Measurements from ENCODE around the gene AKR7A2.
A peak's percentile ranks its signal among the peaks of the same experiment; 100 is the strongest.
"Not testable (repeated sequence)": the region's sequence is repeated elsewhere in the genome, so short reads cannot be mapped to it uniquely, and the experiment has no call there.

Gene AKR7A2

GRCh38 chr1:19294638-19295037 lies 17.3 kb downstream of the AKR7A2 start:
- DNase-seq: no peak

- DNase-seq: no peak
Observed at GRCh38 chr1:19289244-19289643, 22.7 kb downstream of the AKR7A2 start.

GRCh38 chr1:19288324-19289241 lies 23.4 kb downstream of the AKR7A2 start, which contains the start of gene AKR7A3:
TSS of gene AKR7A3 (minus strand) at chr1:19288770. CDS start at chr1:19288709, 61 bp downstream.
- peak; percentile 58 for DNase-seq

- no peak for DNase-seq
Observed at GRCh38 chr1:19287436-19288185, 24.3 kb downstream of the AKR7A2 start.

GRCh38 chr1:19285807-19286206 lies 26.1 kb downstream of the AKR7A2 start:
- not testable (repeated sequence) for DNase-seq

- not testable (repeated sequence) for DNase-seq
Observed at GRCh38 chr1:19285366-19285765, 26.6 kb downstream of the AKR7A2 start.

GRCh38 chr1:19284881-19285280 lies 27.1 kb downstream of the AKR7A2 start:
- no peak for DNase-seq

DNA sequence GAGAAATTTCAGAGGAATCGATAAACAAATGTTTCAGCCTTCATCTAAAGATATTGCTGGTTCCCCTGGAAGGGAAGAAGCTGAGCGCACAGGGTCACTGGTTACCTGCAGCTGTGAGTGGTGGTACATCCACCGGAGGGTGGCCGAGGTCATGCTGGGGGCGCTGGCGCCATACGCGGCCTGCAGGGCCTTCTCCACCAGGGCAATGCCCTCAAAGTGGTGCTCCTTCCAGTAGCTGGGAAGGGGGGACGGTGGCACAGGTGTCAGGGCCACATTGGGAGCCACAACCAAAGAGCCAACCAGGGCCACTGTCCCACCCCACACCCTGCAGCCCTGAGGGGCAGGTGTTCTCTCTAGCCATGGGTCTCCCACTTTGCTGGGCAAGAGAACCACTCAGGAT lies 28.1 kb downstream of the AKR7A2 start:
- DNase-seq: no peak

- DNase-seq: no peak
Observed at GRCh38 chr1:19274636-19275035, 37.3 kb downstream of the AKR7A2 start.

- DNase-seq: not testable (repeated sequence)
Observed at GRCh38 chr1:19273844-19274531, 38.0 kb downstream of the AKR7A2 start.

- DNase-seq: no peak
Observed at GRCh38 chr1:19273106-19273843, 38.7 kb downstream of the AKR7A2 start.

- DNase-seq: no peak
Observed at GRCh38 chr1:19272064-19272463, 39.9 kb downstream of the AKR7A2 start.

- DNase-seq: not testable (repeated sequence)
Observed at GRCh38 chr1:19270343-19270730, 41.6 kb downstream of the AKR7A2 start.

- not testable (repeated sequence) for DNase-seq
Observed at GRCh38 chr1:19269427-19270342, 42.3 kb downstream of the AKR7A2 start.

DNA sequence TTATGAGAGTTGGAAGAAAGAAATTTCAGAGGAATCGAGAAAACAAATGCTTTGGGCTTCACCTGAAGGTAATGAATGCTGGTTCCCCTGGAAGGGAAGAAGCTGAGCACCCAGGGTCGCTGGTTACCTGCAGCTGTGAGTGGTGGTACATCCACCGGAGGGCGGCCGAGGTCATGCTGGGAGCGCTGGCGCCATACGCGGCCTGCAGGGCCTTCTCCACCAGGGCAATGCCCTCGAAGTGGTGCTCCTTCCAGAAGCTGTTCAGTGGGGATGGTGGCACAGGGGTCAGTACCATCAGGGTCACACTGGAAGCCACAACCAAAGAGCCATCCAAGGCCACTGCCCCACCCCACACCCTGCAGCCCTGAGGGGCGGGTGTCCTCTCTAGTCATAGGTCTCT lies 43.5 kb downstream of the AKR7A2 start:
- DNase-seq: no peak

GRCh38 chr1:19262744-19263143 lies 49.2 kb downstream of the AKR7A2 start:
- DNase-seq: no peak

DNA sequence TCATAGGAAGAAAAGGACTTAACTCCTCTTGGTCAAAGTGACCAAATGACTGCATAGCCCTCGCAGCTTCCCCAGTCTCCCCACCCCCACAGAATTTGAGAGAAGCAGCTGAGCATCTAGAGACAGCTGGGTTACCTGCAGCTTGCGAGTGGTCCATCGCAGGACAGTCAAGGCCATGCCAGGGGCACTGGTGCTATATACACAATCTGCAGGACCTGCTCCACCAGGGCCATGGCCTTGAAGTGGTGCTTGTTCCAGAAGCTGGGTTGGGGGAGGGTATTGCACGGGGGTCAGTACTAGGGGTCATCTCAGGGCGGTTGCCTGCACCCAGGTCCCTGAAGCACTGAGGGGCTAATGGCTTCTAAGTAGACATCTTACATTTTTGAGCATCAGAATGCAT lies 49.9 kb downstream of the AKR7A2 start:
- no peak for DNase-seq

DNA sequence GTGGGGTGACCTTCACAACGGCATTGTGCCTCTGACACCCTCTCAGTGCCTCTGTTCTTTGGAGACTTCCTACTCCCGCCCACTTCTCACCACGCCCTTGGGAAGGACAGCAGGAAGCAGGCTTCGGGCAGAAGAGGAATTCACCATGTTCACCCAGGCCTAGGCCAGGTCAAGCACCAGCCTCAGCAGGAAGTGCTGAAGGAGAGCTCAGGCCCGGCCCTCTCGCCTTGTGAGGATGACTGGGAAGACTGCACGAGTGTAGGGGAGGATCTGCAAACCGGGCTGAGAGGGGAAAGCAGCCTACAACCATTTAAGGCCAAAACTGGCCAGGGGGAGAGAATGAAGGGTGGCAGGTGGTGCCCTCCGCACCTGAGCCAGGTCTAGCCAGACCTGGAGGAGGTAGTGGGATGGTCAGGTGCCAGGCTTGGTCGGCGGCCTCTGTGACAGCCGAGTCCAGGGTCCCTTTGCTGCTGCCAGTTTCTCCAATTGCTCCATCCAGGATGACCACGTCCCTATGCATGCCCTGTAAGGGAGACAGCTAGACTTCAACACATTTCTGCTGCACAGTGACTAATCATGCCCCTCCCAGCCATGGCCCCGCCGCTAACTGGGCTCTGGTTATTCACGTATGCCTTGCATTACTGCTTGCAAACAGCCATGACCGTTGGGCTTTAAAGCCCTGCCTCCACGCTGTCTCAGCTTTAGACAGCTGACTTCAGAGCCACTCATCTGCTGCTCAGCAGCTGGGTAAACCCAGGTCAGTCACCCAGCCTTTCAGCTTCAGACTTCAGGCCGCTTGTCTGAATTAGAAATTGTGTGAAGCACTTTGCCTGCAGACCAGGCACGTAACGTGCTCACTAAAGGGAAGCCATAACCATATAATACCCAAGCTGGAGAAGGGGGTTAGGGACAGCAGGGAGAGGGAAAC lies 51.5 kb downstream of the AKR7A2 start:
- no peak for DNase-seq

- no peak for DNase-seq
Observed at GRCh38 chr1:19258353-19258752, 53.6 kb downstream of the AKR7A2 start.
